DLD1 (cell line): ENCODE data around the gene MRPL36.
"Not testable (repeated sequence)": the region's sequence is repeated elsewhere in the genome, so short reads cannot be mapped to it uniquely, and the experiment has no call there.

ENCODE experiments used
- in situ Hi-C: cut with HindIII; loops from 2 replicates; pipeline ENCODE4 v1.10.0; 2017; ENCODE audit warnings: low sequenced_read_pairs

The MRPL36 gene

GRCh38 chr5:1815881-1816292, 16.2 kb upstream of the MRPL36 start:
- in situ Hi-C loops = no loop called here

- in situ Hi-C loops = no loop called here
Measured at GRCh38 chr5:1815071-1815786, 15.6 kb upstream of the MRPL36 start.

- in situ Hi-C loops = no loop called here
Measured at GRCh38 chr5:1814183-1815020, 14.8 kb upstream of the MRPL36 start.

DNA sequence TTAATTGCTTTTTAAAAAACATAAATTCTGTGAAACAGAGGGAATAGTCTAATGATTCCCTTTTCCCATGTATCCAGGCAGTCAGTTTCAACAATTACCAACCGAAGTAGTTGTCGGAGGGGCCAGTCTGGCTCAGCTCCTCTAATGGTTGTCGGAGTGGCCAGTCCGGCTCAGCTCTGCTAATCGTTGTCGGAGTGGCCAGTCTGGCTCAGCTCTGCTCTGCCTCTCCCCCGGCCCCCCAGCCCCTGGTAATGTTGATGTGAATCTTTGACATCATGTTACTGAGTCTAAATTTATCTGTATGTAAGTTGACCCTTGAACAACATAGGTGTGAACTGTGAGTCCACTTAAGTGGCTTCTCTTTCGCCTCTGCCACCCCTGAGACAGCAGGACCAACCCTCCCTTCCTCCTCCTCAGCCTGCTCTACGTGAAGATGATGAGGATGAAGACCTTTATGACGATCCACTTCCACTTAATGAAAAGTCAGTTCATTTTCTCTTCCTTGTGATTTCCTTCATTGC, 11.0 kb upstream of the MRPL36 start:
- in situ Hi-C loops = no loop called here

GRCh38 chr5:1809416-1810035, 9.9 kb upstream of the MRPL36 start:
- in situ Hi-C loops = no loop called here

GRCh38 chr5:1808439-1808838, 8.8 kb upstream of the MRPL36 start:
- in situ Hi-C loops = no loop called here

DNA sequence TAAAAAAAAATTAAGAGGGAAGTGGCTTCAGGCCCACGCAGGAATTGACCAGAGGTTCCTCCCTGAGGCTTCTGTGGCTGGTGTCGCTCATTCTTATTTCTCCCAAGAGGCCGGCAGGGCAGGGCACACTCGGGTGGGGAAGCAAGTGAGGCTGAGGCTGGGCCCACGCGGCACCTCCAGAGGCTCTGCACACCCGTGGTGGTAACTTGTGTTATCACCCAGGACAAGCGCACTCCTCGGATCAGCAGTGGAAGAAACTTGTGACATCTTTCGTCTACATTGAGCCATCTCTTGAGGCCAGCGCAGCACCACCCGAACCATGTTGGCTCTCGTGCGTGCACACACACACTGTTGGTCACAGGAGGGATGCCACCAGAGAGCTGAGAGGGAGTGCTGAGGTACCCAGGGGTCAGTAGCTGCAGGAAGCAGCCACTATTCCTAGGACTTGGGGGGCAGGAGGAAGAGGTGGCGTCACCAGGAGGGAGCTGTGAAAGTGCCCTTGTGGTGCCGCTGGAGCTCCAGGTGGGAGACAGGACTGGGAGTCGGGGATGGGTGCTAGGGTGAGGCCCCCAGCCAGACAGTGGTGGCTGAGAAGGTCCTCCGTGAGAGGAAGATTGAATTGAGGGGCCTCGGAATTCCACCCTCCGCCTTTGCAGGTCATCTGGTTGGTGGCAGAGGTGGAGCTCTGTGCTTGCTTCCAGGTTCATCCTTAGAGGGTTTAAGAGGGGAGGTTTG, 8.0 kb upstream of the MRPL36 start:
- in situ Hi-C loops = no loop called here

DNA sequence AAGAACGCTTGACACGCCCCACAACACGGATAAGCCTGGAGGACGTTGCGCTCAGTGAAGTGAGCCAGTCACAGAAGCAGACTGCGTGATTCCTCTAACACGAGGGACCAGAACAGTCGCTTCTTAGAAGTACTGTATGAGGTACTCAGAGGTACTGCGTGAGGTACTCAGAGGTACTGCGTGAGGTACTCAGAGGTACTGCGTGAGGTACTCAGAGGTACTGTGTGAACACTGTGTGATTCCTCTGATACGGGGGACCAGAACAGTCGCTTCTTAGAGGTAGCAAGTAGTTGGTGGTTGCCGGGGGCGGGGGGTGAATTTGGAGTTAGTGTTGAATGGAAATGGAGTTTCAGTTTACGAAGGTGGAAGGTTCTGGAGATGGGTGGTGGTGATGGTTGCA, 7.3 kb upstream of the MRPL36 start:
- in situ Hi-C loops = no loop called here

- in situ Hi-C loops = no loop called here
Measured at GRCh38 chr5:1806199-1806598, 6.6 kb upstream of the MRPL36 start.

- in situ Hi-C loops = no loop called here
Measured at GRCh38 chr5:1805736-1806135, 6.1 kb upstream of the MRPL36 start.

DNA sequence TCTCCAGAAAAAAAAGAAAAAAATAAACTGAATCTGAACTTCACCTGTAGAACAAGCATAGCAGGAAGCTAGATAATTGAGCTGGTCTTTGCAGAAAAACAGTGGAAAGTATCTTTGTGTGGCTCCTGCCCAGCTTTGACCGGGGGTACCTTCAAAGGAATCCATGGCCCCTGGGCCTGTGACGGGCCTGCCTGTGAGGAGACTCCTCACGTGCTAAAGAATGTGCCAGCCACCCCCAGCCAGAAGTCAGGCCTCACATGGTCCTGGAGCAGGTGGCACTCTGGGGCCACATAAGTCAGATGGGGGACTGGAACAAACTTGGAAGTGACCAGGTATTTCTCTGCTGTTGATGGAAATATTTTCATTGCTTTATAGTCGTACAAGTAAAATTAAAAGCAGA, 5.7 kb upstream of the MRPL36 start:
- in situ Hi-C loops = no loop called here

GRCh38 chr5:1804001-1804690, 4.5 kb upstream of the MRPL36 start:
- in situ Hi-C loops = no loop called here

GRCh38 chr5:1803192-1803591, 3.6 kb upstream of the MRPL36 start:
- in situ Hi-C loops = no loop called here

- in situ Hi-C loops = no loop called here
Measured at GRCh38 chr5:1801967-1802295, 2.3 kb upstream of the MRPL36 start.

GRCh38 chr5:1801222-1801966, 1.8 kb upstream of the MRPL36 start, which contains the start of gene NDUFS6:
Gene NDUFS6 (plus strand): TSS chr5:1801407. CDS start chr5:1801418, 11 bp downstream.
- in situ Hi-C loops = no loop called here

DNA sequence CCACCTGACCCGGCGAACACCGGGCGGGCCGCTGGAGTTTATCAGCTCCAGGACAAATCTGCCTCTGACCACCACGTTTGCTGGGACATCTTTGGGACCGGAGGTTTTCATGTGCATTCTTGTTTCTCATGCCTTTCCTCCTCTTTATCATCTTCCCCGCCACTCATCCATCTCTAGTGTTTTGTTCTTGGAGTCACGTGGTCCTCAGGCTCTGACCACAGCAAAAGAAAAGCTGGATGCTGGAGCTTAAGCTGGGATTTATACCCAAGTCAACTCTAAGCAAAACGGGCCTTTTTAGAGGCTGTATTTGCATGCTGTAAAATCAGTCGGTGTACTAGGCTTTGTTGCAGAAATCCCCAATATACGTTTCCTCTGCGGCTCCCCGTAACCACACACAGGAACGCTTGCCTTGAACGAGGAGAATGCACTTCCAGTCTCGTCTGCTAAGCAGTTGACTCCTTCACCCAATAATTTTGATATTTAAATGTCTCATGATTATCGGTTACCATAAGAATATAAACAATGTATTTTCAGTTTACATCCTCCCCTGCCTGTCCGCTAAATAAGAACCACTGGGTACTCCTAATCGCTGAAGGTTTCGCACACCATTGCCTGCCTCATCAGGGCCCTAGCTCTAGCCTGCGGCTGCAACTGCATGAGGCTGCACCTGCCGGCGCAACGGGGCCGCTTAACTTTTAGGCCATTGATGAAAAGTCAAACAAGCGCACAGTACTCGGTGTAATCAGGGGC, 1.0 kb upstream of the MRPL36 start:
- in situ Hi-C loops = no loop called here

DNA sequence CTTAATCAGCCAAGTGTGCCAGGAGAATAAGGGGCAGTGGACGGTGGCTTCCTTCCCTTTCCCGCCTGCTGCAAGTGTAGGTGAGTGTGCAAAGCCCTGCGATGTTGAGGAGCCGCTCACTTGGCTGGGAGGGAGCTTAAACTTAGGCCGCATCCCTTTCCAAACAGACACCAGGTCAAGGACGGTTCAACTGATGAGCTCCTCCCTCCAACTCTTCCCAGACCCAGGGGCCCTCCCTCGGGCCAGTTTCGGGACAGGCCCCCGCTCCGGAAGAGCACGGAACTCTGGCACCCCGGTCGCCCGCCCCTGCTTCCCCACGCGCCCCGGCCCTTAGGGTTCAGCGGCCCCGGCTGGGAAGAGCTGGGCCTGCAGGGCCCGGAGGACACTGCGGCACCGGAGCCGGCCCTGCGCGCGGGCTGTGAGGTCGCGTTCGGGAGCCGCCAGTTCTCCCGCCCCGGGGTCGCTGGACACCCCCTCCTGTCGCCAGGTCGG, 481 bp downstream of the MRPL36 start:
- in situ Hi-C loops = no loop called here

GRCh38 chr5:1798589-1798988, 1.0 kb downstream of the MRPL36 start:
- in situ Hi-C loops = not testable (repeated sequence)

DNA sequence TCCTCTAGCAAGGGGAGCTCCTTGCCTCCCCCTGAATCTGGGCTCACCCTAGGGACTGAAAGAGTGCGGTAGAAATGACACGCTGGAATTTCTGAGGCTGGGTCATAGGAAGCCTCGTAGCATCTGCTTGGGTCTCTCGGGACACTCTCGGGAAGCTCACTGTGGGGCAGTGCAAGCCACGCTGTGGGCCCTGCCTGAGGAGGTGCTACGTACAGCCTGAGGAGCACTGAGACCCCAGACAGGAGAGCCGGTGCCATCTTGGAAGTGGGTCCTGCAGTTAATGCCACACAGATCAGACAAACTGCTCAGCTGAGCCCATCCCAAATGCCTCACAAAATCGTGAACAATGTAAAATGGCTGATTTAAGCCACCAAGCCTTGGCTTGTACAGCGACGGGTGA, 1.8 kb downstream of the MRPL36 start:
- in situ Hi-C loops = no loop called here
